ENCODE results near the gene GTF2F1. TPM values are rescaled to one million over a fixed set of nuclear protein-coding genes. Genes with fewer than 3 reads are reported as not detected.

GTF2F1 gene
- total RNA-seq (2011; cell fraction: chromatin; rRNA removed; ENCODE audit: low replicate concordance), result 19.4 and 44.5 TPM in 2 replicates
- 26.5 and 29.9 TPM in 2 replicates for total RNA-seq (2011; cell fraction: nucleolus; rRNA removed)
- total RNA-seq (2011; cell fraction: nucleoplasm; rRNA removed), result 20.7 and 21.6 TPM in 2 replicates
- total RNA-seq (2014; rRNA removed), result 75.4 and 81.6 TPM in 2 replicates
- 30.3 TPM in 2 replicates for total RNA-seq (2014; rRNA removed; fragmentation: Illumina TruSeq; extraction: Trizol)
- total RNA-seq (2015; rRNA removed; fragmentation: Illumina TruSeq; extraction: Trizol), result 73.5 and 79.1 TPM in 2 replicates
- 58.9 and 71.7 TPM in 2 replicates for total RNA-seq (2021)
- polyA plus RNA-seq (2011; rRNA removed), result 34.9 and 47.9 TPM in 2 replicates
- 52.9 and 70.5 TPM in 2 replicates for polyA plus RNA-seq (2011; cell fraction: cytosol; rRNA removed)
- 25.6 and 38.6 TPM in 2 replicates for polyA plus RNA-seq (2011; cell fraction: nucleus; rRNA removed)
- 74.1 and 80.2 TPM in 2 replicates for polyA plus RNA-seq (2012)
- polyA plus RNA-seq (2014; fragmentation: Illumina TruSeq; extraction: Trizol), result 68.4 and 85.9 TPM in 2 replicates
- polyA plus RNA-seq (2014; fragmentation: Nextera tagmentation; extraction: Ambion mirVana), result 1 to 10 TPM; 4.7 to 6.3 TPM
- 66.0 and 68.7 TPM in 2 replicates for polyA plus RNA-seq (2014; rRNA removed)
- polyA minus RNA-seq (2011; rRNA and poly(A)+ RNA removed), result 28.2 and 53.2 TPM in 2 replicates
- polyA minus RNA-seq (2011; cell fraction: cytosol; rRNA and poly(A)+ RNA removed), result 37.8 and 49.9 TPM in 2 replicates
- 8.5 and 12.0 TPM in 2 replicates for polyA minus RNA-seq (2011; cell fraction: nucleus; rRNA and poly(A)+ RNA removed)
- percentile 80 among the genes with signal in this experiment for Bru-seq, nascent RNA
- percentile 84 among the genes with signal in this experiment for BruChase-seq, experiment 1, labeled RNA remaining after a 2-hour chase
- BruChase-seq, experiment 2, labeled RNA remaining after a 6-hour chase, result percentile 87 among the genes with signal in this experiment
- long read RNA-seq, experiment 1, transcript GTF2F1-201 (13 exons, 2,731 nt), result major isoform, 136 of 275 reads
- long read RNA-seq, experiment 1, partial matches to known transcripts, result 102 of 275 reads
- long read RNA-seq, experiment 1, other reads (novel, unspliced or antisense), result 37 of 275 reads
- long read RNA-seq, experiment 2, partial matches to known transcripts, result 92 of 135 reads
- long read RNA-seq, experiment 2, other reads (novel, unspliced or antisense), result 39 of 135 reads
- long read RNA-seq, experiment 3, transcript GTF2F1-201 (13 exons, 2,731 nt), result major isoform, 12 of 35 reads
- long read RNA-seq, experiment 3, partial matches to known transcripts, result 19 of 35 reads
- long read RNA-seq, experiment 3, other reads (novel, unspliced or antisense), result 4 of 35 reads

- intact Hi-C loops (cut with micrococcal nuclease), result no loop called here
- peaks cover 23% of the 10 kb centered on the region for H3K79me2 ChIP-seq (ENCODE audit: control insufficient read depth, insufficient read depth, low read length)
- WGBS (ENCODE audit: insufficient coverage, low coverage, missing lambda C conversion rate), result under 1% methylated on average over 63 of the region's 69 CpGs
- in situ Hi-C loops (cut with MboI), result no loop called here
- no peaks in the 10 kb centered on the region for H3K9me1 ChIP-seq (ENCODE audit: control insufficient read depth, insufficient read depth, low read length)
- DNase-seq (ENCODE audit: extremely low read depth in 1 of 4, low spot score in 3 of 4), result peak; percentile 96 to 99 (median 98)
- H3K9ac ChIP-seq (ENCODE audit: insufficient read depth in 1 of 2, low read depth in 2 of 2, low read length in 2 of 2), result peak within 1 kb of the TSS; percentile 95 to 96
- peak; percentile 96 for ATAC-seq
- ChIA-PET CTCF (ENCODE audit: low intra/inter-chr PET ratio) (no interaction called here), POLR2A (interaction anchor here (0.6 to 1.2 kb wide), 6 partner anchors 14 to 463 kb away, joined by 3 to 5 read pairs (median 4); partner anchors contain the start of genes ALKBH7 and CLPP)
- H3K4me1 ChIP-seq (replicated peaks in 1 of 2; ENCODE audit: control insufficient read depth in 2 of 2, insufficient read depth in 2 of 2, low read length in 2 of 2), result peaks cover 8 to 21% of the 10 kb centered on the region in 2 experiments; a peak in 3 of 5 replicates
- peak within 1 kb of the TSS; percentile 98 for H3K4me2 ChIP-seq (ENCODE audit: insufficient read depth, low read length)
- H3K36me3 ChIP-seq (ENCODE audit: control insufficient read depth, insufficient read depth, low read length), result peaks cover 32% of the 10 kb centered on the region; the same call in 2 of the 3 replicates
- H3K27ac ChIP-seq (ENCODE audit: extremely low read depth, low read depth, low read length), result peak within 1 kb of the TSS; percentile 87
- peak within 1 kb of the TSS; percentile 100 for H2AFZ ChIP-seq (ENCODE audit: low read depth, low read length)
- no peaks in the 10 kb centered on the region for H3K9me3 ChIP-seq (replicated peaks; ENCODE audit: control insufficient read depth, insufficient read depth, low read depth, low read length)
- peak within 1 kb of the TSS; percentile 87 for H3K4me3 ChIP-seq
- no peaks in the 10 kb centered on the region for H4K20me1 ChIP-seq (replicated peaks; ENCODE audit: control insufficient read depth, insufficient read depth, low read length)
- no TSS peak for BruUV-seq (replicated peaks)
- FAIRE-seq, result peak; percentile 94
- no peaks in the 10 kb centered on the region for H3K27me3 ChIP-seq (ENCODE audit: control insufficient read depth in 2 of 2, insufficient read depth in 2 of 2, low read length in 2 of 2)
- TF ChIP-seq RNF2 (IDR thresholded peaks at IDR 0.05) (0 out of 2 replicates have a peak, but pooled peaks have one; percentile 63), SOX6 (IDR thresholded peaks at IDR 0.05) (peak; percentile 2; the same call in 1 of the 2 replicates), PHF20 (IDR thresholded peaks at IDR 0.05; ENCODE audit: partially characterized antibody) (peak; percentile 86), GABPA (tag; conservative IDR thresholded peaks at IDR 0.05; ENCODE audit: low read depth) (peak; percentile 98), ZNF253 (CRISPR knock-in tag; conservative IDR thresholded peaks at IDR 0.05) (no peak), SUPT5H (IDR thresholded peaks at IDR 0.05) (peak; percentile 43), CBFB (CRISPR knock-in tag; IDR thresholded peaks at IDR 0.05) (0 out of 2 replicates have a peak, but pooled peaks have one; percentile 37), CTCFL (IDR thresholded peaks at IDR 0.05; ENCODE audit: borderline replicate concordance, insufficient read depth, low read depth, low read length, poor library complexity, severe bottlenecking) (peak; percentile 86), XRCC5 (IDR thresholded peaks at IDR 0.05; ENCODE audit: low read depth, low read length) (0 out of 2 replicates have a peak, but pooled peaks have one; percentile 11), ZNF146 (CRISPR knock-in tag; IDR thresholded peaks at IDR 0.05; ENCODE audit: unreplicated experiment) (no peak), PTRF (tag; IDR thresholded peaks at IDR 0.05) (no peak), RNF219 (CRISPR knock-in tag; IDR thresholded peaks at IDR 0.05) (no peak), POLR2A (conservative IDR thresholded peaks at IDR 0.05) (peak; percentile 71)
Measured at GRCh38 chr19:6393074-6393982, at the start of gene GTF2F1. Gene GTF2F1 (minus strand): TSS chr19:6393164. CDS start chr19:6392995, 169 bp downstream.

Data from K562 (cell line).